ENCODE measurements around the gene APOC4.

DNA sequence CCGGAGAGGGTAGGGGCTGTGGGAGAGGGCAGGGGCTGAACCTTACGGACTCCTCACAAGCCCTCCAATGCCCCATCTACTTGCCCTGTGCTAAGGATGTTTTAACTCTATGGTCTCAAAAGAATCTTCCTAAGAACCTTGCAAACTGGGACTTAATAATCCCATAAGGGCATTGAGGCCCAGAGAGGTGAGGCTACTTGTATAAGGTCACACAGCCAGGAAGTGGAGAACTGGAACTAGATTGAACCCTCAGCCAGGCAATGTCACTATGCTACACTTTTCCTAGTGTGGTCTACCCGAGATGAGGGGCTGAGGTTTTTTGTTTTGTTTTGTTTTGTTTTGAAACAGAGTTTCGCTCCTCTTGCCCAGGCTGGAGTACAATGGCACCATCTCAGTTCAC is 10.5 kb upstream of the APOC4 start:
- TF ChIP-seq EZH2 (IDR thresholded peaks at IDR 0.05; ENCODE audit: low read length): no peak
- TF ChIP-seq, protein P1, sequence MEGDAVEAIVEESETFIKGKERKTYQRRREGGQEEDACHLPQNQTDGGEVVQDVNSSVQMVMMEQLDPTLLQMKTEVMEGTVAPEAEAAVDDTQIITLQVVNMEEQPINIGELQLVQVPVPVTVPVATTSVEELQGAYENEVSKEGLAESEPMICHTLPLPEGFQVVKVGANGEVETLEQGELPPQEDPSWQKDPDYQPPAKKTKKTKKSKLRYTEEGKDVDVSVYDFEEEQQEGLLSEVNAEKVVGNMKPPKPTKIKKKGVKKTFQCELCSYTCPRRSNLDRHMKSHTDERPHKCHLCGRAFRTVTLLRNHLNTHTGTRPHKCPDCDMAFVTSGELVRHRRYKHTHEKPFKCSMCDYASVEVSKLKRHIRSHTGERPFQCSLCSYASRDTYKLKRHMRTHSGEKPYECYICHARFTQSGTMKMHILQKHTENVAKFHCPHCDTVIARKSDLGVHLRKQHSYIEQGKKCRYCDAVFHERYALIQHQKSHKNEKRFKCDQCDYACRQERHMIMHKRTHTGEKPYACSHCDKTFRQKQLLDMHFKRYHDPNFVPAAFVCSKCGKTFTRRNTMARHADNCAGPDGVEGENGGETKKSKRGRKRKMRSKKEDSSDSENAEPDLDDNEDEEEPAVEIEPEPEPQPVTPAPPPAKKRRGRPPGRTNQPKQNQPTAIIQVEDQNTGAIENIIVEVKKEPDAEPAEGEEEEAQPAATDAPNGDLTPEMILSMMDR (optimal IDR thresholded peaks at IDR 0.05 in 1 of 3, IDR thresholded peaks at IDR 0.05 in 1 of 3, conservative IDR thresholded peaks at IDR 0.05 in 1 of 3; ENCODE audit: extremely low read depth in 1 of 3, insufficient read depth in 2 of 3, low read length in 3 of 3): no peak

Data from keratinocyte (primary cell).